ENCODE measurements around the gene C1GALT1.

GRCh38 chr7:7212612-7213011, 30.3 kb downstream of the C1GALT1 start:
- TF ChIP-seq ZNF704 (tag by site-specific recombination; IDR thresholded peaks at IDR 0.05) (no peak), ZNF792 (tag by site-specific recombination; IDR thresholded peaks at IDR 0.05) (no peak), ZNF747 (tag by site-specific recombination; IDR thresholded peaks at IDR 0.05) (no peak)

Data from HEK293 (cell line).